Bone marrow (tissue), 2 donors: ENCODE data around the gene VCY.
"Not testable (repeated sequence)": the region's sequence is repeated elsewhere in the genome, so short reads cannot be mapped to it uniquely, and the experiment has no call there.

ENCODE experiments used
- DNase-seq, 2 donors: peaks; one replicate each; lab custom pipeline; 2025; lab: John Stamatoyannopoulos, UW

The VCY gene

GRCh38 chrY:13986373-13986772 is at the start of gene VCY:
VCY (minus strand) TSS chrY:13986473; CDS start chrY:13986440, 33 bp downstream.
- not testable (repeated sequence) for DNase-seq

DNA sequence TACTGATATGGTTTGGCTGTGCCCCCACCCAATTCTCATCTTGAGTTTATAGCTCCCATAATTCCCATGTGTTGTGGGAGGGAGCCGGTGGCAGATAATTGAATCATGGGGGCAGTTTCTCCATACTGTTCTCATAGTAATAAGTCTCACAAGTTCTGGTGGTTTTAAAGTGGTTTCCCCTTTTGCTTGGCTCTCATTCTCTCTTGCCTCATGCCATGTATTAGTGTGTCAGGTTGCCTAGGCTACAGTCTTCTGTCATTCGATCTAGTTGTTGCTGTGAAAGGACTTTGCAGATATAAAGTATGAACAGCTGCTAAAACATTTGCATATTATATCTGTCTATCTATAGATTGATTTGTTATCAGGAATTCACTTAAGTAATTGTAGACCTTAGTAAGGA is 44.1 kb upstream of the VCY start:
- DNase-seq: not testable (repeated sequence)

DNA sequence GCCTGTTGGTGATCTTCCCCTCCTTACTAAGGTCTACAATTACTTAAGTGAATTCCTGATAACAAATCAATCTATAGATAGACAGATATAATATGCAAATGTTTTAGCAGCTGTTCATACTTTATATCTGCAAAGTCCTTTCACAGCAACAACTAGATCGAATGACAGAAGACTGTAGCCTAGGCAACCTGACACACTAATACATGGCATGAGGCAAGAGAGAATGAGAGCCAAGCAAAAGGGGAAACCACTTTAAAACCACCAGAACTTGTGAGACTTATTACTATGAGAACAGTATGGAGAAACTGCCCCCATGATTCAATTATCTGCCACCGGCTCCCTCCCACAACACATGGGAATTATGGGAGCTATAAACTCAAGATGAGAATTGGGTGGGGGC is 25.6 kb upstream of the VCY start:
- DNase-seq: not testable (repeated sequence)

- DNase-seq: not testable (repeated sequence)
Measured at GRCh38 chrY:13942406-13942805, 43.9 kb downstream of the VCY start.
